Stomach (tissue), 4 donors: ENCODE results near the gene TIMELESS.

Experiments used
- POLR2AphosphoS5 ChIP-seq, 3 donors: sonication (generic); formaldehyde crosslinking; IDR thresholded peaks; one replicate each; pipeline ENCODE4 v1.6.1; 2016; ENCODE audit warnings: antibody characterized with exemption in 3 of 3
- TF ChIP-seq, protein P1 (sequence below), 7 experiments: fragments of 450-650 bp in 4 of 7; fragments of 200-600 bp in 3 of 7; sonication (generic) in 3 of 7; IDR thresholded peaks; one replicate each; pipeline ENCODE4 v1.5.1; 2016 to 2019; ENCODE audit warnings: antibody characterized with exemption in 7 of 7, control low read depth in 2 of 7, mild to moderate bottlenecking in 1 of 7

DNA sequence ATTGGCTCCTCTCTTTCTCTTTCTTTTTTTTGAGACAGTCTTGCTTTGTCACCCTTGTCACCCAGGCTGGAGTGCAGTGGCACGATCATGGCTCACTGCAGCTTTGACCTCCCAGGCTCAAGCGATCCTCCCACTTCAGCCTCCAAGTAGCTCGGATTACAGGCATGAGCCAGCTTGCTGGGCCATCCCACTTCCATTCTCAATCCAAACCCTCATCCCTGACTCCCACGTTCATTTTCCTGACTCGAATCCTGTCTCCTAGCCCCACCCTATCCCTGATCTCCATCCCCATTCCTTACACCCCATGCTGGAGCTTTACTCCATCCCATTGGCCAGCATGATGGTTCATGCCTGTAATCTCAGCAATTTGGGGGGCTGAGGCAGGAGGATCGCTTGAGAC, 26.9 kb upstream of the TIMELESS start:
- TF ChIP-seq, protein P1, sequence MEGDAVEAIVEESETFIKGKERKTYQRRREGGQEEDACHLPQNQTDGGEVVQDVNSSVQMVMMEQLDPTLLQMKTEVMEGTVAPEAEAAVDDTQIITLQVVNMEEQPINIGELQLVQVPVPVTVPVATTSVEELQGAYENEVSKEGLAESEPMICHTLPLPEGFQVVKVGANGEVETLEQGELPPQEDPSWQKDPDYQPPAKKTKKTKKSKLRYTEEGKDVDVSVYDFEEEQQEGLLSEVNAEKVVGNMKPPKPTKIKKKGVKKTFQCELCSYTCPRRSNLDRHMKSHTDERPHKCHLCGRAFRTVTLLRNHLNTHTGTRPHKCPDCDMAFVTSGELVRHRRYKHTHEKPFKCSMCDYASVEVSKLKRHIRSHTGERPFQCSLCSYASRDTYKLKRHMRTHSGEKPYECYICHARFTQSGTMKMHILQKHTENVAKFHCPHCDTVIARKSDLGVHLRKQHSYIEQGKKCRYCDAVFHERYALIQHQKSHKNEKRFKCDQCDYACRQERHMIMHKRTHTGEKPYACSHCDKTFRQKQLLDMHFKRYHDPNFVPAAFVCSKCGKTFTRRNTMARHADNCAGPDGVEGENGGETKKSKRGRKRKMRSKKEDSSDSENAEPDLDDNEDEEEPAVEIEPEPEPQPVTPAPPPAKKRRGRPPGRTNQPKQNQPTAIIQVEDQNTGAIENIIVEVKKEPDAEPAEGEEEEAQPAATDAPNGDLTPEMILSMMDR (IDR thresholded peaks at IDR 0.05), result no peak
- no peak for TF ChIP-seq POLR2AphosphoS5 (IDR thresholded peaks at IDR 0.05)
